Sigmoid colon (tissue), 3 donors: ENCODE measurements around the gene PCDH15.

Experiments
- CTCF ChIP-seq, 4 experiments: fragments of 450-650 bp in 3 of 4; fragments of 200-600 bp in 1 of 4; IDR thresholded peaks; one replicate each; pipeline ENCODE4 v1.5.1; 2016 to 2019; ENCODE audit warnings: antibody characterized with exemption in 4 of 4, mild to moderate bottlenecking in 3 of 4, moderate library complexity in 2 of 4
- POLR2A ChIP-seq, 2 donors: fragments of 450-650 bp; IDR thresholded peaks; one replicate each; pipeline ENCODE4 v1.6.1; 2016; ENCODE audit warnings: antibody characterized with exemption in 2 of 2, mild to moderate bottlenecking in 2 of 2, moderate library complexity in 2 of 2

- TF ChIP-seq POLR2A (IDR thresholded peaks at IDR 0.05) (no peak), CTCF (IDR thresholded peaks at IDR 0.05) (peak in 1 of 4 experiments; percentile 19)
These were observed 398.5 kb downstream of the PCDH15 start for GRCh38 chr10:54402576-54402975.
